Stomach (tissue), 9 donors: ENCODE measurements around the gene ZMYM1. TPM values are rescaled to one million over a fixed set of nuclear protein-coding genes. Genes with fewer than 3 reads are reported as not detected.
"Not testable (repeated sequence)": the region's sequence is repeated elsewhere in the genome, so short reads cannot be mapped to it uniquely, and the experiment has no call there.

Experiments
- DNase-seq, 2 donors: peaks; one replicate each; pipeline versions ENCODE4 v3.0.0 to v3.0.0-alpha.2; 2013 to 2019
- H3K27ac ChIP-seq, 5 donors: fragments of 200-600 bp in 4 of 5; sonication (generic) in 4 of 5; one replicate each; pipeline ENCODE4 v1.5.1; 2013 to 2019; ENCODE audit warnings: mild to moderate bottlenecking in 1 of 5, moderate library complexity in 1 of 5
- H3K27me3 ChIP-seq, 3 donors: fragments of 200-600 bp; sonication (generic); one replicate each; pipeline ENCODE4 v1.5.1; 2017 to 2019; ENCODE audit warnings: mixed run types in 1 of 3
- H3K36me3 ChIP-seq, 4 donors: fragments of 200-600 bp; sonication (generic); 1 replicate in 3 of 4; 2 replicates in 1 of 4; pipeline ENCODE4 v1.5.1; 2016 to 2019
- H3K4me1 ChIP-seq, 4 donors: fragments of 200-600 bp; sonication (generic); one replicate each; pipeline ENCODE4 v1.5.1; 2016 to 2019
- H3K4me3 ChIP-seq, 4 donors: fragments of 200-600 bp; sonication (generic) in 3 of 4; one replicate each; pipeline ENCODE4 v1.5.1; 2016 to 2019; ENCODE audit warnings: mild to moderate bottlenecking in 1 of 4
- H3K9me3 ChIP-seq, 4 donors: fragments of 200-600 bp; sonication (generic); one replicate each; pipeline ENCODE4 v1.5.1; 2016 to 2019
- CTCF ChIP-seq, 7 experiments: fragments of 450-650 bp in 4 of 7; fragments of 200-600 bp in 3 of 7; sonication (generic) in 3 of 7; IDR thresholded peaks; one replicate each; pipeline ENCODE4 v1.5.1; 2016 to 2019; ENCODE audit warnings: antibody characterized with exemption in 7 of 7, control low read depth in 2 of 7, mild to moderate bottlenecking in 1 of 7
- EP300 ChIP-seq: sonication (generic); formaldehyde crosslinking; IDR thresholded peaks from one replicate; pipeline ENCODE4 v1.6.1; 2017; ENCODE audit warnings: antibody characterized with exemption
- POLR2A ChIP-seq, 4 donors: fragments of 450-650 bp; IDR thresholded peaks; one replicate each; pipeline ENCODE4 v1.6.1; 2016; ENCODE audit warnings: antibody characterized with exemption in 4 of 4, control low read depth in 2 of 4, mild to moderate bottlenecking in 1 of 4, moderate library complexity in 1 of 4
- POLR2AphosphoS5 ChIP-seq, 3 donors: sonication (generic); formaldehyde crosslinking; IDR thresholded peaks; one replicate each; pipeline ENCODE4 v1.6.1; 2016; ENCODE audit warnings: antibody characterized with exemption in 3 of 3
- WGBS, 5 donors: extraction: QIAGEN DNeasy Blood & Tissue Kit in 3 of 5; methylation state at CpG; one replicate each; pipeline versions ENCODE4 v1.1.5 to v1.1.7; 2013 to 2018; 5-methylcytosine and 5-hydroxymethylcytosine counted together
- intact Hi-C: fragments of 100-400 bp; cut with DNase I; formaldehyde crosslinking; loops from one replicate; pipeline ENCODE4 v1.15.1; 2023; ENCODE audit warnings: low total_unique reads
- polyA plus RNA-seq, 3 donors: library from polyadenylated mRNA; stranded (reverse); fragments of 200-250 nt; gene quantifications; one replicate each; pipeline ENCODE4 v1.2.3, GENCODE V29; 2013
- total RNA-seq, 5 donors: library from RNA; depleted of rRNA; stranded (reverse); fragments of >200 nt; gene quantifications; one replicate each; pipeline versions ENCODE4 v1.1.0 to v1.2.3, GENCODE V29; 2014 to 2016
- donor health status: healthy with polysubstance abuse.
- donor health status: Bipolar disorder and iron deficiency.
- donor health status: healthy.

ZMYM1 gene
- total and polyA plus RNA-seq, 8 donors = 0.58 to 65.6 (median 2.8) TPM

- WGBS, 5 donors = 78 to 88% (median 84%) methylated on average over 9 of the region's 9 CpGs
- no peak overlapping the region for H3K27ac ChIP-seq
- DNase-seq = no peak
- H3K4me3 ChIP-seq = no peak overlapping the region
- H3K4me1 ChIP-seq = peaks cover 0 to 8% (median 5%) of the 10 kb centered on the region in 4 donors
- peaks cover 0 to 18% (median 10%) of the 10 kb centered on the region in 4 donors for H3K9me3 ChIP-seq
- peaks cover 0 to 5% (median 0%) of the 10 kb centered on the region in 4 donors for H3K36me3 ChIP-seq
- no peaks in the 10 kb centered on the region for H3K27me3 ChIP-seq
- TF ChIP-seq POLR2A (IDR thresholded peaks at IDR 0.05) (no peak), CTCF (IDR thresholded peaks at IDR 0.05) (no peak), EP300 (no peak), POLR2AphosphoS5 (IDR thresholded peaks at IDR 0.05) (no peak)
- intact Hi-C loops = no loop called here
Observed at GRCh38 chr1:35122311-35122710, 43.1 kb downstream of the ZMYM1 start.

- WGBS, 5 donors = 75 to 92% (median 83%) methylated on average over 1 of the region's 1 CpG
- no peak for DNase-seq
- intact Hi-C loops = no loop called here
- Histone ChIP-seq H3K4me1 (no peaks in the 10 kb centered on the region), H3K4me3 (no peak overlapping the region), H3K9me3 (peaks cover 5 to 30% (median 21%) of the 10 kb centered on the region in 4 donors), H3K27me3 (no peaks in the 10 kb centered on the region), H3K36me3 (no peaks in the 10 kb centered on the region), H3K27ac (no peak overlapping the region)
- TF ChIP-seq POLR2AphosphoS5 (IDR thresholded peaks at IDR 0.05) (no peak), EP300 (no peak), CTCF (IDR thresholded peaks at IDR 0.05) (no peak), POLR2A (IDR thresholded peaks at IDR 0.05) (no peak)
Observed at GRCh38 chr1:35126546-35126945, 47.4 kb downstream of the ZMYM1 start.

GRCh38 chr1:35129080-35129479 lies 49.9 kb downstream of the ZMYM1 start:
- H3K4me3 ChIP-seq = no peak overlapping the region
- H3K36me3 ChIP-seq = no peaks in the 10 kb centered on the region
- no peak overlapping the region for H3K27ac ChIP-seq
- no peak for DNase-seq
- intact Hi-C loops = no loop called here
- H3K27me3 ChIP-seq = no peaks in the 10 kb centered on the region
- H3K9me3 ChIP-seq = peaks cover 5 to 30% (median 21%) of the 10 kb centered on the region in 4 donors
- H3K4me1 ChIP-seq = no peaks in the 10 kb centered on the region
- TF ChIP-seq CTCF (IDR thresholded peaks at IDR 0.05) = no peak
- no peak for TF ChIP-seq POLR2AphosphoS5 (IDR thresholded peaks at IDR 0.05)

- no peaks in the 10 kb centered on the region for H3K27me3 ChIP-seq
- WGBS, 5 donors = 87 to 95% (median 88%) methylated on average over 3 of the region's 3 CpGs
- H3K9me3 ChIP-seq = no peaks in the 10 kb centered on the region
- DNase-seq = no peak
- no peak overlapping the region for H3K27ac ChIP-seq
- no peaks in the 10 kb centered on the region for H3K36me3 ChIP-seq
- no peak overlapping the region for H3K4me3 ChIP-seq
- intact Hi-C loops = no loop called here
- no peaks in the 10 kb centered on the region for H3K4me1 ChIP-seq
- TF ChIP-seq POLR2AphosphoS5 (IDR thresholded peaks at IDR 0.05) = no peak
- TF ChIP-seq CTCF (IDR thresholded peaks at IDR 0.05) = no peak
- TF ChIP-seq POLR2A (IDR thresholded peaks at IDR 0.05) = no peak
- TF ChIP-seq EP300 = no peak
Observed at GRCh38 chr1:35136780-35137179, 57.6 kb downstream of the ZMYM1 start.

- H3K4me3 ChIP-seq, H3K4me1 ChIP-seq, intact Hi-C loops, DNase-seq, H3K36me3 ChIP-seq, H3K27ac ChIP-seq, H3K27me3 ChIP-seq, H3K9me3 ChIP-seq: not testable (repeated sequence)
- 83 to 95% (median 90%) methylated on average over 5 of the region's 5 CpGs for WGBS, 5 donors
Observed at GRCh38 chr1:35137590-35137989, 58.4 kb downstream of the ZMYM1 start.

GRCh38 chr1:35142294-35142693 lies 63.1 kb downstream of the ZMYM1 start:
- intact Hi-C loops, DNase-seq, H3K27ac ChIP-seq, H3K4me3 ChIP-seq, H3K9me3 ChIP-seq, H3K36me3 ChIP-seq, H3K27me3 ChIP-seq: not testable (repeated sequence)
- H3K4me1 ChIP-seq = peaks cover 0 to 10% (median 4%) of the 10 kb centered on the region in 4 donors

GRCh38 chr1:35142728-35143127 lies 63.5 kb downstream of the ZMYM1 start:
- H3K27ac ChIP-seq, DNase-seq: not testable (repeated sequence)
- WGBS, 5 donors = 82 to 93% (median 85%) methylated on average over 9 of the region's 9 CpGs

More at GRCh38 chr1:35142728-35143127, 63.5 kb downstream of the ZMYM1 start:
- intact Hi-C loops, H3K36me3 ChIP-seq, H3K27me3 ChIP-seq, H3K4me3 ChIP-seq, H3K9me3 ChIP-seq: not testable (repeated sequence)
- H3K4me1 ChIP-seq = peaks cover 0 to 10% (median 4%) of the 10 kb centered on the region in 4 donors
